Left colon (tissue), 2 donors: ENCODE results near the gene FANCC. TPM values are rescaled to one million over a fixed set of nuclear protein-coding genes. Genes with fewer than 3 reads are reported as not detected.
A peak's percentile ranks its signal among the peaks of the same experiment; 100 is the strongest.
"Not testable (repeated sequence)": the region's sequence is repeated elsewhere in the genome, so short reads cannot be mapped to it uniquely, and the experiment has no call there.

ENCODE experiments used
- ATAC-seq: fragments of 200-7000 bp; cut with Tn5 transposase; one replicate; pipeline ENCODE4 v1.9.1; 2020; ENCODE audit warnings: mild to moderate bottlenecking, moderate library complexity
- DNase-seq, 2 donors: peaks; one replicate each; pipeline ENCODE4 v3.0.0-alpha.2; 2020
- intact Hi-C, 2 donors: fragments of 100-400 bp; cut with DNase I in 1 of 2; cut with micrococcal nuclease in 1 of 2; formaldehyde crosslinking; loops; one replicate each; pipeline versions ENCODE4 v1.11.2 to v1.14.0; 2022; cut with DNase I, micrococcal nuclease
- total RNA-seq, 2 donors: library from RNA; stranded (reverse); fragmentation: NEBNext Ultra II Directional; extraction: Animal tissue kit (Norgen Biotek cat#: 25700); gene quantifications; one replicate each; pipeline ENCODE4 v1.2.1, GENCODE V29; 2021
- donor health status: DM: no; HTN: no; CAD: no.
- donor health status: DM: yes; HTN: yes; CAD: no.

Gene FANCC
- total RNA-seq, 2 donors from 2014 or later: 12.7 to 13.8 TPM

DNA sequence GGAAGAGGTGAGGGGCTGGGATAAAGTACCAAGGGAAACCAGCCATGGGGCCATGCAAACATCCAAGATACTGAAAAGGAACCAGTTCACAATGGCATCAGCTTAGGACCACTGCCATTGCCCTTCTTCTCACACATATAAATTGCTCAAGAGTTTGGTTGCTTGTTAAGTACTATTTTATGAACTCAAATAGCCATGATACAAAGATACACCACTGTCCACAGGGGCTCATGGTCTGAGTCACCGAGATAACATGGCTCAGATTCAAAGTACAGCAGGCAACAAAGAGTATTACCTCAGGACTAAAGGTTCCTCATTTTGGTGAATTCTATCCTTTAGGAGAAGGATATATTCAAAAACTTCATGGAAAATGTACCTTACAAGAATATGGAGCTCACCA is 55.6 kb downstream of the FANCC start:
- DNase-seq (no peak), ATAC-seq (peak; percentile 41)
- intact Hi-C loops: no loop called here

GRCh38 chr9:95250462-95251221 is 66.9 kb downstream of the FANCC start:
- intact Hi-C loops: no loop called here
- ATAC-seq: no peak
- no peak for DNase-seq

DNA sequence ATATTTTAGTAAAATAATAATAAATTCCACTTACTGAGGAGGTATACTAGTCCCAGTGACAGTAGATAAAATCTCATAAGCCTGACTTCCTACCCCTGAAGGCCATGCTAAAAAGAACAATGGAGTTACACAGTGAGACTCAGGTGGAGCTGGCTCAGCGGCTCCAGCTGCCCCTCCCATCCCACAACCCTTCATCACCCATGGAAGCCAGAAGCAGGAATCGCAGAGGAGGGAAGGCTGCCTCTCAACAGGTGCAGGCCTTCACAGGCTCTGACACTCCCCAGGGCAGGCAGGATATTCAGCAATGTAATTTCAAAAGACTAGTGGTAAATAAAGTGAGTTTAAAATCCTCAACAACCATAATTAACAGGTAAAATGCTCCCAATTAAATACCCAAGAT is 67.5 kb downstream of the FANCC start:
- ATAC-seq (peak; percentile 76), DNase-seq (peak in 1 of 2 donors; percentile 16)
- intact Hi-C loops: no loop called here

DNA sequence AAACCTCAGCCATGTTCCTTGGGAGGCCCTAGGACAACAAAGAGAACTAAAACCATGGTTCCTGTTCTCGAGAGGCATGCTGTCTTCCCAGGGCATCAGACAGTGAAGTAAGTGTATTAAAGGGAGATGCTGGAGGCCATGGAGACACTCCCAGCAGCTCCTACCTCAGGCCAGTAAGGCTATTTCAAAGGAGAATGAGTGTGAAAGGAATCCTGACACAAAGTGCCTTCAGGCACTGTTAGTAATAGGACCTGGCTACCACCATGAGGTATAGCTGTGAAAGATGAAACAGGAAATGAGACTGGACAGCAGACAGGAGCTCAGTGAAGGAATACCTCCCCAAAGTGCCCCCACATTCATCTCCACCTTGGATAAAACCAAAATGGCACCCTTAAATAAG is 71.0 kb downstream of the FANCC start:
- ATAC-seq (no peak), DNase-seq (no peak)
- intact Hi-C loops: no loop called here

GRCh38 chr9:95242613-95243012 is 74.9 kb downstream of the FANCC start:
- ATAC-seq (no peak), DNase-seq (no peak)
- intact Hi-C loops: no loop called here

- intact Hi-C loops: no loop called here
- ATAC-seq (no peak), DNase-seq (no peak)
These were observed 78.4 kb downstream of the FANCC start for GRCh38 chr9:95239071-95239470.

GRCh38 chr9:95237336-95237735 is 80.2 kb downstream of the FANCC start:
- DNase-seq: no peak
- intact Hi-C loops: no loop called here
- no peak for ATAC-seq

GRCh38 chr9:95230046-95230445 is 87.5 kb downstream of the FANCC start:
- intact Hi-C loops: no loop called here
- no peak for ATAC-seq
- DNase-seq: no peak

DNA sequence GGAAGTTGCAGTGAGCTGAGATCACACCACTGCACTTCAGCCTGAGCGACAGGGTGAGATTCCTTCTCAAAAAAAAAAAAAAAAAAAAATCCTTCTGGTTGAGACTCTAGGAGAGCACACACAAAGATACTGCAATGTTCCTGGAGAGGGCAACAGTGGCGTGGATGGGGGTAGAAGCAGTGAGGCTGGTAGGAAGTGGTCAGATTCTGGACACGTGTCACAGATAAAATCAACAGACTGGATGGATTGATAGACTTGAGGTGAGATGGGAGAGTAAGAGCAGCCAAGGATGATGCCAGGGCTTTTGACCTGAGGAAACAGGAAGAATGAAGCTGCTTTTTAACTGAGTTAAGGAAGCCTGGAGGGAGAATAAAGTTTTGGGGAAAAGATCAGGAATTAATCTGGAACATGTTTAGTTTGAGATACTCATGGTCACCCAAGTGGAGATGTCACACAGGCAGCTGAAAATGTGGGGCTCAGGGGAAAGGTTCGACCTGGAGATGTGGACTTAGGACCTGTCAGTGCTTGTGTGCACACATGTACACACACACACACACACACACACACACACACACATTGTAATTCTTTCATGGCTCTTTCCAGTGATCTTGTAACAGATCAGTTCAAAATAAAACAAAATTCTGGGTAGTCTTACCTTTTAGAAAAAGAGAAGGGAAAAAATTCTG is 88.1 kb downstream of the FANCC start:
- no peak for ATAC-seq
- intact Hi-C loops: no loop called here
- DNase-seq: no peak

DNA sequence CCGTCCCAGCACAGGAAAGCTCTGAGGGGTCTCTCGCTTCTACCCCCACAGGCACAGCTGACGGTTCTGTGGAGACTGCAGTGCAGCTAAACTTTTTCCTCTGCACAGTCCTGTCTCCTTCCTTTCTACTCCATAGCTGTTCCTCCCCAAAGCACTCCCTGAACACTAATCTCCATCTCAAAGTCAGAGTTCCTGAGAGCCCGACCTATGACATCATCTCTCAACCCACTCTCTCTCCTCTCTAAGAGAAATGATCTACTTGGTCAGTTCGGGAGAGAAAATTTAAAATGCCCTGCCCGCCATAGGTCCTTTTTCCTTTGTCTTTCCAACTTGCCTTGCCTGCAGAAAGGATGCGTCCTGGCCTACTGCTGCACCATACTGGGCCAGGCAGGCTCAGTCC is 90.6 kb downstream of the FANCC start:
- DNase-seq (no peak), ATAC-seq (no peak)
- intact Hi-C loops: no loop called here

DNA sequence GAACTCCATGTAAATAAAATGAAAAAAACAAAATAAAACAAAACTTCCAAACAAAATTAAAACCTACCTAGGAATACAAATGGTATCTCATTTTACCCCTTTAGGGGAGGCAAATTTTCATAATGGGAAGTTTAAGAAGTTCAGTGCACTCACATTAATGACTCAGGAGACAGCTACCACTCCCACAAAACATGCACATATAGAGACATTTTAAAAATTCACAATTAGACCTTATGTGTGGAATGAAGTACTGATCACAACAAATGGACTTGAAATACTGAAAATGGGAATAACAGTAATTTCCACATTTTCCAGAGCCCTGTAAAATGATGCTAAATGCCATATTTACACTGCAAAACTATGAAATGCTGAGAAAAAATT is 91.8 kb downstream of the FANCC start:
- DNase-seq (no peak), ATAC-seq (no peak)
- intact Hi-C loops: no loop called here

- intact Hi-C loops: no loop called here
- DNase-seq: no peak
- peak; percentile 66 for ATAC-seq
These were observed 92.3 kb downstream of the FANCC start for GRCh38 chr9:95225076-95225725.

DNA sequence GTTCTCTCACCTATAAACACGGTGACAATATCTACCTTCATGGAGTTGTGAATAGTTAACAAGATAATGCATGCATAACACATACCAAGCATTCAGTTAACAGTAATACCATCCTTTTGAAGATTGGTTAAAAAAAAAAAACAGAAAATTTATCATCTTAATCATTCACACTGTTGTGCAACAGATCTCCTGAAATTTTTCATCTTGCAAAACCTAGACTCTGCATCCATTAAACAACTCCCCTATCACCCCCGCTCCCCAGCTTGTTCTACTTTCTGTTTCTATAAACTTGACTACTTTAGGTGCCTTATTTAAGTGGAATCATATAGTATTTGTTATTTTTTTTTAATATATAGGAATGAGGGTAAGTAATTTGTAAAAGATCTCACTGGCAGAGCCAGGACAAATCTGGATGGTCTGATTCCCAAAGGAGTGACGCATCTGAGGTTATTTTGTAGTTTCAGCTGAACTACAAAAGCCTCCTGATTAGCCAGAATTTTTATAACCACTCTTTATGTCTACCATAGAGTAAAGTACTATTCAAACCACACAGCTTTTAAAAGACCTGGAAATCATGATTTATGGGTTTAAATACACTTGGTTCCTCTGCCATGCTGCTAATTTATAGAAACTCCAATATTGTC is 93.0 kb downstream of the FANCC start:
- ATAC-seq: no peak
- intact Hi-C loops: no loop called here
- DNase-seq: no peak

GRCh38 chr9:95220352-95220751 is 97.2 kb downstream of the FANCC start:
- intact Hi-C loops, ATAC-seq, DNase-seq: not testable (repeated sequence)

- intact Hi-C loops: no loop called here
- no peak for DNase-seq
- ATAC-seq: no peak
These were observed 98.7 kb downstream of the FANCC start for GRCh38 chr9:95218773-95219172.

GRCh38 chr9:95217936-95218335 is 99.6 kb downstream of the FANCC start:
- DNase-seq (no peak), ATAC-seq (no peak)
- intact Hi-C loops: no loop called here

DNA sequence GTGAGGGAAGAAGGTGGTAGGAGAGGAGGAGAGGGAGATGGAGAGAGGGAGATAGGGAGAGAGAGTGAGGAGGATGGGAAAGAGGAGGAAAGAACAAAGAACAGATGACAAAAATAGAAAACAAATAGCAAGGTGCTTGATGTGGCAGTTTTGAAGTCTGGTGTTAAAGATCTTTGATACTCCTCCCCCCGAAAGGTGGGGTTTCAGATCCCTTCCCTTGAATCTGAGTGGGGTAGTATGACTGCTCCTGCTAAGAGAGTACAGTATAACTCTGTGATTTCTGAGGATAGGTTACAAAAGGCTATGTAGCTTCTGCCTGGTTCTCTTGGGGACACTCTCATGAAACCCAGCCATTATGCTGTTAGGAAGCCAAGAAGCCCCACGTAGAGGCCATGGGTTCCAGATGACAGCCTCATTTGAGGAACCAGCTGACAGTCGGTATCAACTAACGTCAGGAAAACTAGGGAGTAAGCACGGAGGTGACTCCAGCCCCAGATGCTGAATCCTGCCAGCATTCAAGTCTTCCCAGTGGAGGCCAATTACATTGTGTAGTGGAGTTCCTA is 102.1 kb downstream of the FANCC start:
- ATAC-seq: no peak
- intact Hi-C loops: no loop called here
- no peak for DNase-seq

GRCh38 chr9:95213117-95213516 is 104.4 kb downstream of the FANCC start:
- intact Hi-C loops: no loop called here

DNA sequence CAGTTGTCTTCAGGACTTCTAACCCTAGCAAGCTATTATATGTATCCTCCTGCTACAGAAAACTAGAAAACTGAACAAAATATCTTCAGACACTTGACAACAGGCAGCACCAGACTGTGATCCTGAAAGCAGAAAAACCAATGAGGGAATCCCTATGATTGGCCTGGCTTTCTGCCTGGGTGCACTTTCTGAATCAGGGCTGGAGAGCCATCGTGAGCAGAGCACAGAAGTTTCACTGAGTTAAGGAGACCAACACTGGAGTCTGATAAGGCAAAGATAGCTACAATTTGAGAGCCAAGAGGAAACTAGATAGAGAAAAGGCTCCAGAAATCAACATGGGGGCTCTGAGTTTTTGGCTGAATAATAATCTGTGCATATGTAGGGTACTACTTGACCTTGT is 106.5 kb downstream of the FANCC start:
- intact Hi-C loops: no loop called here
- DNase-seq: no peak
- ATAC-seq: no peak

More at GRCh38 chr9:95213117-95213516, 104.4 kb downstream of the FANCC start:
- no peak for DNase-seq
- no peak for ATAC-seq
